Upper lobe of left lung (tissue), 6 donors: ENCODE data around the gene PTEN. TPM values are rescaled to one million over a fixed set of nuclear protein-coding genes. Genes with fewer than 3 reads are reported as not detected.

ENCODE experiments used
- ATAC-seq, 2 donors: fragments of 200-7000 bp; cut with Tn5 transposase; one replicate each; pipeline ENCODE4 v1.9.1; 2022; ENCODE audit warnings: mild to moderate bottlenecking in 2 of 2, moderate library complexity in 2 of 2; ENCODE audit not compliant: low FRiP score in 2 of 2
- DNase-seq, 2 donors: peaks; one replicate each; pipeline ENCODE4 v3.0.0-alpha.2; 2019 to 2020
- H3K27ac ChIP-seq, 4 donors: fragments of 200-600 bp; sonication (generic); one replicate each; pipeline ENCODE4 v1.5.1; 2016 to 2019
- H3K27me3 ChIP-seq, 4 donors: fragments of 200-600 bp; sonication (generic); one replicate each; pipeline ENCODE4 v1.5.1; 2017 to 2019
- H3K36me3 ChIP-seq, 4 donors: fragments of 200-600 bp; sonication (generic); one replicate each; pipeline ENCODE4 v1.5.1; 2016 to 2019
- H3K4me1 ChIP-seq, 4 donors: fragments of 200-600 bp; sonication (generic); one replicate each; pipeline ENCODE4 v1.5.1; 2018 to 2019
- H3K4me3 ChIP-seq, 4 donors: fragments of 200-600 bp; sonication (generic); one replicate each; pipeline ENCODE4 v1.5.1; 2017 to 2019; ENCODE audit warnings: mild to moderate bottlenecking in 2 of 4, moderate library complexity in 1 of 4
- H3K9me3 ChIP-seq, 4 donors: fragments of 200-600 bp; sonication (generic); one replicate each; pipeline ENCODE4 v1.5.1; 2018 to 2019
- EP300 ChIP-seq, 4 donors: sonication (generic); formaldehyde crosslinking; IDR thresholded peaks; one replicate each; pipeline ENCODE4 v1.5.1; 2017; ENCODE audit warnings: antibody characterized with exemption in 4 of 4, control low read depth in 2 of 4
- POLR2A ChIP-seq, 4 donors: fragments of 450-650 bp; IDR thresholded peaks; one replicate each; pipeline ENCODE4 v1.5.1; 2016 to 2017; ENCODE audit warnings: antibody characterized with exemption in 4 of 4, mild to moderate bottlenecking in 2 of 4
- POLR2AphosphoS5 ChIP-seq, 2 donors: sonication (generic); formaldehyde crosslinking; IDR thresholded peaks; one replicate each; pipeline ENCODE4 v1.5.1; 2017; ENCODE audit warnings: antibody characterized with exemption in 2 of 2
- WGBS, 2 donors: methylation state at CpG; one replicate each; pipeline ENCODE4 v1.1.5; 2017 to 2018; 5-methylcytosine and 5-hydroxymethylcytosine counted together
- total RNA-seq, 6 donors: library from RNA; depleted of rRNA in 4 of 6; stranded (reverse); fragments of >200 nt in 4 of 6; gene quantifications; one replicate each; pipeline versions ENCODE4 v1.1.0 to v1.2.1, GENCODE V29; 2016 to 2021
- TF ChIP-seq, protein P1 (sequence below), 6 experiments: fragments of 450-650 bp in 4 of 6; fragments of 200-600 bp in 2 of 6; sonication (generic) in 2 of 6; IDR thresholded peaks; one replicate each; pipeline ENCODE4 v1.5.1; 2016 to 2019; ENCODE audit warnings: antibody characterized with exemption in 6 of 6
- donor health status: DM: no; HTN: no; CAD: no; lungs with moderate emphysema.
- donor health status: DM: no; HTN: yes; CAD: no; lungs with severe emphysema.

Gene PTEN
- total RNA-seq, 6 donors from 2014 or later: 63.3 to 177 (median 99.0) TPM

DNA sequence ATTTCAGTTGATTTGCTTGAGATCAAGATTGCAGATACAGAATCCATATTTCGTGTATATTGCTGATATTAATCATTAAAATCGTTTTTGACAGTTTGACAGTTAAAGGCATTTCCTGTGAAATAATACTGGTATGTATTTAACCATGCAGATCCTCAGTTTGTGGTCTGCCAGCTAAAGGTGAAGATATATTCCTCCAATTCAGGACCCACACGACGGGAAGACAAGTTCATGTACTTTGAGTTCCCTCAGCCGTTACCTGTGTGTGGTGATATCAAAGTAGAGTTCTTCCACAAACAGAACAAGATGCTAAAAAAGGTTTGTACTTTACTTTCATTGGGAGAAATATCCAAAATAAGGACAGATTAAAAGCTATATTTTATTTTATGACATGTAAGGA, 94.3 kb downstream of the PTEN start:
- TF ChIP-seq, protein P1, sequence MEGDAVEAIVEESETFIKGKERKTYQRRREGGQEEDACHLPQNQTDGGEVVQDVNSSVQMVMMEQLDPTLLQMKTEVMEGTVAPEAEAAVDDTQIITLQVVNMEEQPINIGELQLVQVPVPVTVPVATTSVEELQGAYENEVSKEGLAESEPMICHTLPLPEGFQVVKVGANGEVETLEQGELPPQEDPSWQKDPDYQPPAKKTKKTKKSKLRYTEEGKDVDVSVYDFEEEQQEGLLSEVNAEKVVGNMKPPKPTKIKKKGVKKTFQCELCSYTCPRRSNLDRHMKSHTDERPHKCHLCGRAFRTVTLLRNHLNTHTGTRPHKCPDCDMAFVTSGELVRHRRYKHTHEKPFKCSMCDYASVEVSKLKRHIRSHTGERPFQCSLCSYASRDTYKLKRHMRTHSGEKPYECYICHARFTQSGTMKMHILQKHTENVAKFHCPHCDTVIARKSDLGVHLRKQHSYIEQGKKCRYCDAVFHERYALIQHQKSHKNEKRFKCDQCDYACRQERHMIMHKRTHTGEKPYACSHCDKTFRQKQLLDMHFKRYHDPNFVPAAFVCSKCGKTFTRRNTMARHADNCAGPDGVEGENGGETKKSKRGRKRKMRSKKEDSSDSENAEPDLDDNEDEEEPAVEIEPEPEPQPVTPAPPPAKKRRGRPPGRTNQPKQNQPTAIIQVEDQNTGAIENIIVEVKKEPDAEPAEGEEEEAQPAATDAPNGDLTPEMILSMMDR (IDR thresholded peaks at IDR 0.05): no peak
- no peak for TF ChIP-seq POLR2A (IDR thresholded peaks at IDR 0.05)
- TF ChIP-seq EP300 (IDR thresholded peaks at IDR 0.05): no peak
- no peak for TF ChIP-seq POLR2AphosphoS5 (IDR thresholded peaks at IDR 0.05)
- ATAC-seq: no peak
- no peak for DNase-seq
- Histone ChIP-seq H3K4me1 (peaks cover 0 to 9% (median 3%) of the 10 kb centered on the region in 4 donors), H3K4me3 (no peak overlapping the region), H3K27me3 (no peaks in the 10 kb centered on the region), H3K27ac (no peak overlapping the region), H3K9me3 (no peaks in the 10 kb centered on the region), H3K36me3 (peaks cover 0 to 59% (median 12%) of the 10 kb centered on the region in 4 donors)
- WGBS, 2 donors: 73 to 74% methylated on average over 5 of the region's 5 CpGs

DNA sequence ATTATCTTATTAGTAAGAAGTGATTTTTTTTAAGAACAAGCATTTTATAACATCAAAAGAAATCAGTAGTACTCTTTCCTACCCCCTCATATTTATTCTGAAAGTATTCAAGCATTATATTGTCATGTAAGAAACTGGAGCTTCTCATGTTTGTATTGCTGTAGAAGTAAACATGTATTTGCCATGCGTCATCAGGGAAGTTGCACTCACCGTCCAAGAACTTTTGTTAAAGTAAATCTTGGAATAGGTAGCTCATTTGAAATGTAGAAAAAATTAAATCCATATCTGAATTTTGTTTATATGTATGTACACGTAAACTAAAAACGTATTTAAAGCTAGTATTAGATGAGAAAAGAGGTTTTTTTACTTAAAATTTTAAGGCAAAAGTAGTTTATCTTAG, 96.8 kb downstream of the PTEN start:
- DNase-seq: no peak
- peaks cover 0 to 59% (median 14%) of the 10 kb centered on the region in 4 donors for H3K36me3 ChIP-seq
- WGBS, 2 donors: 84 to 87% methylated on average over 4 of the region's 4 CpGs
- no peak overlapping the region for H3K27ac ChIP-seq
- H3K9me3 ChIP-seq: no peaks in the 10 kb centered on the region
- TF ChIP-seq POLR2A (IDR thresholded peaks at IDR 0.05) (no peak), EP300 (IDR thresholded peaks at IDR 0.05) (no peak), POLR2AphosphoS5 (IDR thresholded peaks at IDR 0.05) (no peak)
- TF ChIP-seq, protein P1 (IDR thresholded peaks at IDR 0.05): no peak
- no peak for ATAC-seq
- H3K4me1 ChIP-seq: peaks cover 0 to 9% (median 3%) of the 10 kb centered on the region in 4 donors
- H3K4me3 ChIP-seq: no peak overlapping the region
- H3K27me3 ChIP-seq: no peaks in the 10 kb centered on the region

GRCh38 chr10:87961314-87961713, 97.9 kb downstream of the PTEN start:
- TF ChIP-seq, protein P1 (IDR thresholded peaks at IDR 0.05): no peak
- TF ChIP-seq POLR2AphosphoS5 (IDR thresholded peaks at IDR 0.05): no peak
- peak in 1 of 4 donors; percentile 35 for TF ChIP-seq EP300 (IDR thresholded peaks at IDR 0.05)
- Histone ChIP-seq H3K4me1 (peaks cover 0 to 9% (median 3%) of the 10 kb centered on the region in 4 donors), H3K4me3 (no peak overlapping the region), H3K27ac (peak overlapping the region in 1 of 4 donors; percentile 49), H3K36me3 (peaks cover 0 to 61% (median 15%) of the 10 kb centered on the region in 4 donors), H3K9me3 (no peaks in the 10 kb centered on the region), H3K27me3 (no peaks in the 10 kb centered on the region)
- WGBS, 2 donors: 33 to 40% methylated on average over 2 of the region's 2 CpGs
- DNase-seq (no peak), ATAC-seq (no peak)

- no peak for DNase-seq
- H3K27ac ChIP-seq: no peak overlapping the region
- H3K4me1 ChIP-seq: peaks cover 0 to 2% (median under 1%) of the 10 kb centered on the region in 4 donors
- H3K4me3 ChIP-seq: no peak overlapping the region
- H3K27me3 ChIP-seq: no peaks in the 10 kb centered on the region
- 71 to 79% methylated on average over 2 of the region's 2 CpGs for WGBS, 2 donors
- no peaks in the 10 kb centered on the region for H3K9me3 ChIP-seq
- ATAC-seq: no peak
- no peak for TF ChIP-seq POLR2AphosphoS5 (IDR thresholded peaks at IDR 0.05)
- no peak for TF ChIP-seq EP300 (IDR thresholded peaks at IDR 0.05)
- no peak for TF ChIP-seq POLR2A (IDR thresholded peaks at IDR 0.05)
- TF ChIP-seq, protein P1 (IDR thresholded peaks at IDR 0.05): no peak
- peaks cover 0 to 32% (median 8%) of the 10 kb centered on the region in 4 donors for H3K36me3 ChIP-seq
These were observed 103.0 kb downstream of the PTEN start for GRCh38 chr10:87966459-87966858.

- Histone ChIP-seq H3K27ac (no peak overlapping the region), H3K9me3 (no peaks in the 10 kb centered on the region), H3K36me3 (no peaks in the 10 kb centered on the region), H3K4me1 (no peaks in the 10 kb centered on the region), H3K4me3 (no peak overlapping the region), H3K27me3 (no peaks in the 10 kb centered on the region)
- ATAC-seq (no peak), DNase-seq (no peak)
- TF ChIP-seq, protein P1 (IDR thresholded peaks at IDR 0.05): no peak
- TF ChIP-seq EP300 (IDR thresholded peaks at IDR 0.05) (no peak), POLR2AphosphoS5 (IDR thresholded peaks at IDR 0.05) (no peak), POLR2A (IDR thresholded peaks at IDR 0.05) (no peak)
These were observed 110.2 kb downstream of the PTEN start for GRCh38 chr10:87973635-87974034.
